Measurements from ENCODE around the gene FTO. TPM values are rescaled to one million over a fixed set of nuclear protein-coding genes. Genes with fewer than 3 reads are reported as not detected.

Gene FTO
- total and polyA plus RNA-seq, 2 of the 8 experiments (the other 6 are each of a cell fraction or from before 2014, with no cell fraction given) = 34.5 to 59.8 TPM

- TF ChIP-seq CHD7 (IDR thresholded peaks at IDR 0.05; ENCODE audit: insufficient replicate concordance, low read length) (no peak), ATF3 (IDR thresholded peaks at IDR 0.05; ENCODE audit: insufficient read depth, low read depth, low read length) (no peak), JUN (IDR thresholded peaks at IDR 0.05; ENCODE audit: low read depth, low read length) (no peak), SIN3A (conservative IDR thresholded peaks at IDR 0.05 in 1 of 2, IDR thresholded peaks at IDR 0.05 in 1 of 2; ENCODE audit: low read depth in 1 of 2, low read length in 2 of 2) (no peak), GTF2F1 (IDR thresholded peaks at IDR 0.05; ENCODE audit: borderline replicate concordance, low read depth, low read length) (no peak), EP300 (IDR thresholded peaks at IDR 0.05; ENCODE audit: borderline replicate concordance in 1 of 2, low read depth in 2 of 2, low read length in 2 of 2) (no peak), POLR2A (IDR thresholded peaks at IDR 0.05; ENCODE audit: control extremely low read depth in 1 of 2, low read depth in 2 of 2, low read length in 2 of 2) (no peak)
Measured at GRCh38 chr16:54098247-54098646, 394.3 kb downstream of the FTO start (continued).

All from H1 (cell line).